PFSK-1 (cell line): ENCODE measurements around the gene ADAT3.

Experiments used
- POLR2AphosphoS5 ChIP-seq: IDR thresholded peaks from 2 replicates; pipeline ENCODE4 v1.6.1; 2012; ENCODE audit warnings: low read depth, mild to moderate bottlenecking, control low read depth, low read length, moderate library complexity
- SIN3A ChIP-seq: IDR thresholded peaks from 2 replicates; pipeline ENCODE4 v1.6.1; 2012; ENCODE audit warnings: mild to moderate bottlenecking, low read length, moderate library complexity, borderline replicate concordance; ENCODE audit not compliant: insufficient read depth

- TF ChIP-seq SIN3A: no peak
- TF ChIP-seq POLR2AphosphoS5: no peak
Measured at GRCh38 chr19:1882786-1883692, 22.2 kb upstream of the ADAT3 start.
